ENCODE measurements around the gene ZNF358. TPM values are rescaled to one million over a fixed set of nuclear protein-coding genes. Genes with fewer than 3 reads are reported as not detected.

Gene ZNF358
- total and polyA plus RNA-seq, 2 of the 13 experiments (the other 11 are each of a cell fraction or from before 2014, with no cell fraction given), result 9.1 to 37.0 TPM

DNA sequence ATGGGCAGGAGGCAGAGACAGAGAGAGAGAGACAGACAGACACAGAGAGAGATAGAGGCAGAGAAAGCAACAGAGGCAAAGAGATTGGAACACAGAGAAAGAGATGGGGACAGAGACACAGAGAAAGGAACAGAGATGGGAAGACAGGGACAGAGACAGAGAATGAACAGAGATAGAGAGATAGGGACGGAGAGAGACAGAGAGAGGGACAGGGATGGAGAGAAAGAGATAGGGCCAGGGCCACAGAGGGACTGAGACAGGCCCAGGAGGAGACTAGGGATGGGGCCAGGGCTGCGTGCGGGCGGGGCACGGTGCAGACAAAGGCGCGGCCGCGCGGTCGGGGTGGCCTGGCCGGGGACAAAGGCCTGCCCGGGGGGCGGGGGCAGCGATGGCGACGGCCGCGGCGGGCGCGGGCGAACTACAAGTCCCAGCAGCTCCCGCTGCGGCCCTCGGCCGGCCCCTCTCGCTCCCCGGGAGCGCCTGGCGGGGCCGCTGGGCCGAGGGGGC lies at the start of gene ZNF358 (continued):
- TF ChIP-seq, protein P1, sequence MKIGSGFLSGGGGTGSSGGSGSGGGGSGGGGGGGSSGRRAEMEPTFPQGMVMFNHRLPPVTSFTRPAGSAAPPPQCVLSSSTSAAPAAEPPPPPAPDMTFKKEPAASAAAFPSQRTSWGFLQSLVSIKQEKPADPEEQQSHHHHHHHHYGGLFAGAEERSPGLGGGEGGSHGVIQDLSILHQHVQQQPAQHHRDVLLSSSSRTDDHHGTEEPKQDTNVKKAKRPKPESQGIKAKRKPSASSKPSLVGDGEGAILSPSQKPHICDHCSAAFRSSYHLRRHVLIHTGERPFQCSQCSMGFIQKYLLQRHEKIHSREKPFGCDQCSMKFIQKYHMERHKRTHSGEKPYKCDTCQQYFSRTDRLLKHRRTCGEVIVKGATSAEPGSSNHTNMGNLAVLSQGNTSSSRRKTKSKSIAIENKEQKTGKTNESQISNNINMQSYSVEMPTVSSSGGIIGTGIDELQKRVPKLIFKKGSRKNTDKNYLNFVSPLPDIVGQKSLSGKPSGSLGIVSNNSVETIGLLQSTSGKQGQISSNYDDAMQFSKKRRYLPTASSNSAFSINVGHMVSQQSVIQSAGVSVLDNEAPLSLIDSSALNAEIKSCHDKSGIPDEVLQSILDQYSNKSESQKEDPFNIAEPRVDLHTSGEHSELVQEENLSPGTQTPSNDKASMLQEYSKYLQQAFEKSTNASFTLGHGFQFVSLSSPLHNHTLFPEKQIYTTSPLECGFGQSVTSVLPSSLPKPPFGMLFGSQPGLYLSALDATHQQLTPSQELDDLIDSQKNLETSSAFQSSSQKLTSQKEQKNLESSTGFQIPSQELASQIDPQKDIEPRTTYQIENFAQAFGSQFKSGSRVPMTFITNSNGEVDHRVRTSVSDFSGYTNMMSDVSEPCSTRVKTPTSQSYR (CRISPR knock-in tag; IDR thresholded peaks at IDR 0.05; ENCODE audit: borderline replicate concordance), result peak; percentile 46; the same call in 1 of the 2 replicates
- TF ChIP-seq PHF5A (CRISPR knock-in tag; IDR thresholded peaks at IDR 0.05; ENCODE audit: low read depth, unreplicated experiment) (no peak), ZNF768 (CRISPR knock-in tag; IDR thresholded peaks at IDR 0.05) (no peak), HNRNPLL (IDR thresholded peaks at IDR 0.05; ENCODE audit: low read depth, low read length, poor library complexity, severe bottlenecking) (no peak), RNF2 (conservative IDR thresholded peaks at IDR 0.05; ENCODE audit: low read depth) (no peak), CCDC6 (CRISPR knock-in tag; IDR thresholded peaks at IDR 0.05) (no peak), SPEN (CRISPR knock-in tag; IDR thresholded peaks at IDR 0.05; ENCODE audit: low read depth) (peak; percentile 39; the same call in 1 of the 2 replicates), NR2F1 (CRISPR knock-in tag; IDR thresholded peaks at IDR 0.05) (no peak), CCAR2 (optimal IDR thresholded peaks at IDR 0.05; ENCODE audit: low read depth, low read length) (no peak), TAF1 (CRISPR knock-in tag; IDR thresholded peaks at IDR 0.05) (peak; percentile 39; the same call in 1 of the 2 replicates), ZNF547 (CRISPR knock-in tag; IDR thresholded peaks at IDR 0.05) (peak; percentile 33; the same call in 1 of the 2 replicates), SRSF4 (IDR thresholded peaks at IDR 0.05; ENCODE audit: low read depth, low read length, poor library complexity, severe bottlenecking) (no peak), ZNF460 (CRISPR knock-in tag; IDR thresholded peaks at IDR 0.05; ENCODE audit: borderline replicate concordance) (no peak), ZC3H13 (CRISPR knock-in tag; IDR thresholded peaks at IDR 0.05) (no peak), ZNF256 (CRISPR knock-in tag; conservative IDR thresholded peaks at IDR 0.05) (no peak), HOXA7 (CRISPR knock-in tag; IDR thresholded peaks at IDR 0.05) (no peak), ZFY (CRISPR knock-in tag; IDR thresholded peaks at IDR 0.05) (peak; percentile 90), ZBTB7B (CRISPR knock-in tag; IDR thresholded peaks at IDR 0.05) (no peak)
- TF ChIP-seq, protein P2, sequence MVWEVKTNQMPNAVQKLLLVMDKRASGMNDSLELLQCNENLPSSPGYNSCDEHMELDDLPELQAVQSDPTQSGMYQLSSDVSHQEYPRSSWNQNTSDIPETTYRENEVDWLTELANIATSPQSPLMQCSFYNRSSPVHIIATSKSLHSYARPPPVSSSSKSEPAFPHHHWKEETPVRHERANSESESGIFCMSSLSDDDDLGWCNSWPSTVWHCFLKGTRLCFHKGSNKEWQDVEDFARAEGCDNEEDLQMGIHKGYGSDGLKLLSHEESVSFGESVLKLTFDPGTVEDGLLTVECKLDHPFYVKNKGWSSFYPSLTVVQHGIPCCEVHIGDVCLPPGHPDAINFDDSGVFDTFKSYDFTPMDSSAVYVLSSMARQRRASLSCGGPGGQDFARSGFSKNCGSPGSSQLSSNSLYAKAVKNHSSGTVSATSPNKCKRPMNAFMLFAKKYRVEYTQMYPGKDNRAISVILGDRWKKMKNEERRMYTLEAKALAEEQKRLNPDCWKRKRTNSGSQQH (CRISPR knock-in tag; IDR thresholded peaks at IDR 0.05; ENCODE audit: low read depth), result no peak
- TF ChIP-seq, protein P3, sequence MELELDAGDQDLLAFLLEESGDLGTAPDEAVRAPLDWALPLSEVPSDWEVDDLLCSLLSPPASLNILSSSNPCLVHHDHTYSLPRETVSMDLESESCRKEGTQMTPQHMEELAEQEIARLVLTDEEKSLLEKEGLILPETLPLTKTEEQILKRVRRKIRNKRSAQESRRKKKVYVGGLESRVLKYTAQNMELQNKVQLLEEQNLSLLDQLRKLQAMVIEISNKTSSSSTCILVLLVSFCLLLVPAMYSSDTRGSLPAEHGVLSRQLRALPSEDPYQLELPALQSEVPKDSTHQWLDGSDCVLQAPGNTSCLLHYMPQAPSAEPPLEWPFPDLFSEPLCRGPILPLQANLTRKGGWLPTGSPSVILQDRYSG (CRISPR knock-in tag; IDR thresholded peaks at IDR 0.05), result no peak
- TF ChIP-seq, protein P4, sequence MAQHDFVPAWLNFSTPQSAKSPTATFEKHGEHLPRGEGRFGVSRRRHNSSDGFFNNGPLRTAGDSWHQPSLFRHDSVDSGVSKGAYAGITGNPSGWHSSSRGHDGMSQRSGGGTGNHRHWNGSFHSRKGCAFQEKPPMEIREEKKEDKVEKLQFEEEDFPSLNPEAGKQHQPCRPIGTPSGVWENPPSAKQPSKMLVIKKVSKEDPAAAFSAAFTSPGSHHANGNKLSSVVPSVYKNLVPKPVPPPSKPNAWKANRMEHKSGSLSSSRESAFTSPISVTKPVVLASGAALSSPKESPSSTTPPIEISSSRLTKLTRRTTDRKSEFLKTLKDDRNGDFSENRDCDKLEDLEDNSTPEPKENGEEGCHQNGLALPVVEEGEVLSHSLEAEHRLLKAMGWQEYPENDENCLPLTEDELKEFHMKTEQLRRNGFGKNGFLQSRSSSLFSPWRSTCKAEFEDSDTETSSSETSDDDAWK (CRISPR knock-in tag; IDR thresholded peaks at IDR 0.05), result no peak
- TF ChIP-seq, protein P5, sequence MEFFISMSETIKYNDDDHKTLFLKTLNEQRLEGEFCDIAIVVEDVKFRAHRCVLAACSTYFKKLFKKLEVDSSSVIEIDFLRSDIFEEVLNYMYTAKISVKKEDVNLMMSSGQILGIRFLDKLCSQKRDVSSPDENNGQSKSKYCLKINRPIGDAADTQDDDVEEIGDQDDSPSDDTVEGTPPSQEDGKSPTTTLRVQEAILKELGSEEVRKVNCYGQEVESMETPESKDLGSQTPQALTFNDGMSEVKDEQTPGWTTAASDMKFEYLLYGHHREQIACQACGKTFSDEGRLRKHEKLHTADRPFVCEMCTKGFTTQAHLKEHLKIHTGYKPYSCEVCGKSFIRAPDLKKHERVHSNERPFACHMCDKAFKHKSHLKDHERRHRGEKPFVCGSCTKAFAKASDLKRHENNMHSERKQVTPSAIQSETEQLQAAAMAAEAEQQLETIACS (CRISPR knock-in tag; IDR thresholded peaks at IDR 0.05), result no peak
- TF ChIP-seq, protein P6, sequence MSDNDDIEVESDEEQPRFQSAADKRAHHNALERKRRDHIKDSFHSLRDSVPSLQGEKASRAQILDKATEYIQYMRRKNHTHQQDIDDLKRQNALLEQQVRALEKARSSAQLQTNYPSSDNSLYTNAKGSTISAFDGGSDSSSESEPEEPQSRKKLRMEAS (IDR thresholded peaks at IDR 0.05), result peak; percentile 66

Data from HepG2 (cell line).